IPS DF 6.9 (cell line): ENCODE data around the gene SGMS2.
"Not testable (repeated sequence)": the region's sequence is repeated elsewhere in the genome, so short reads cannot be mapped to it uniquely, and the experiment has no call there.

Experiments
- DNase-seq: peaks from one replicate; pipeline ENCODE4 v3.0.0-alpha.2; 2013; ENCODE audit warnings: low read depth, low spot score
- H3K27ac ChIP-seq: one replicate; pipeline ENCODE4 v1.5.1; 2013; ENCODE audit warnings: low read length, control low read depth
- H3K27me3 ChIP-seq: 2 replicates; pipeline ENCODE4 v1.6.1; 2013; ENCODE audit warnings: mild to moderate bottlenecking, low read length; ENCODE audit not compliant: control insufficient read depth, insufficient read depth
- H3K36me3 ChIP-seq: 2 replicates; pipeline ENCODE4 v1.6.1; 2013; ENCODE audit warnings: low read length; ENCODE audit not compliant: control insufficient read depth, insufficient read depth
- H3K4me1 ChIP-seq: 2 replicates; pipeline ENCODE4 v1.6.1; 2013; ENCODE audit warnings: low read length; ENCODE audit not compliant: control insufficient read depth, insufficient read depth
- H3K4me3 ChIP-seq: 2 replicates; pipeline ENCODE4 v1.5.1; 2013; ENCODE audit warnings: mild to moderate bottlenecking, low read length
- H3K9me3 ChIP-seq: 2 replicates; pipeline ENCODE4 v1.6.1; 2013; ENCODE audit warnings: low read length, inconsistent platforms; ENCODE audit not compliant: control insufficient read depth, insufficient read depth
- WGBS: extraction: QIAGEN DNeasy Blood & Tissue Kit; methylation state at CpG from one replicate; pipeline ENCODE4 v1.1.7; 2013; ENCODE audit warnings: mixed read lengths, missing lambda C conversion rate; ENCODE audit not compliant: insufficient read length, insufficient coverage; 5-methylcytosine and 5-hydroxymethylcytosine counted together

Gene SGMS2

GRCh38 chr4:107906458-107907100, 81.8 kb downstream of the SGMS2 start:
- WGBS = no CpG with 5 or more reads among the region's 4 CpGs
- Histone ChIP-seq H3K36me3 (no peaks in the 10 kb centered on the region), H3K27ac (no peak overlapping the region), H3K4me3 (no peak overlapping the region), H3K27me3 (no peaks in the 10 kb centered on the region), H3K4me1 (no peaks in the 10 kb centered on the region), H3K9me3 (no peaks in the 10 kb centered on the region)
- DNase-seq = no peak

- no peaks in the 10 kb centered on the region for H3K27me3 ChIP-seq
- no peaks in the 10 kb centered on the region for H3K36me3 ChIP-seq
- no CpG with 5 or more reads among the region's 7 CpGs for WGBS
- no peaks in the 10 kb centered on the region for H3K4me1 ChIP-seq
- H3K4me3 ChIP-seq = no peak overlapping the region
- H3K27ac ChIP-seq = no peak overlapping the region
- DNase-seq = no peak
- no peaks in the 10 kb centered on the region for H3K9me3 ChIP-seq
These were observed 83.6 kb downstream of the SGMS2 start for GRCh38 chr4:107908377-107908776.

- no peak overlapping the region for H3K4me3 ChIP-seq
- no CpG with 5 or more reads among the region's 2 CpGs for WGBS
These were observed 88.7 kb downstream of the SGMS2 start for GRCh38 chr4:107913283-107913899.

GRCh38 chr4:107915220-107915619, 90.5 kb downstream of the SGMS2 start:
- H3K27me3 ChIP-seq = no peaks in the 10 kb centered on the region
- no CpG with 5 or more reads among the region's 1 CpG for WGBS
- H3K36me3 ChIP-seq = no peaks in the 10 kb centered on the region
- H3K27ac ChIP-seq = no peak overlapping the region
- H3K9me3 ChIP-seq = no peaks in the 10 kb centered on the region
- no peak for DNase-seq
- no peak overlapping the region for H3K4me3 ChIP-seq
- no peaks in the 10 kb centered on the region for H3K4me1 ChIP-seq

More at GRCh38 chr4:107913283-107913899, 88.7 kb downstream of the SGMS2 start:
- no peaks in the 10 kb centered on the region for H3K4me1 ChIP-seq
- H3K36me3 ChIP-seq = no peaks in the 10 kb centered on the region
- no peak for DNase-seq
- H3K27me3 ChIP-seq = no peaks in the 10 kb centered on the region
- H3K9me3 ChIP-seq = no peaks in the 10 kb centered on the region
- no peak overlapping the region for H3K27ac ChIP-seq

GRCh38 chr4:107916623-107917022, 91.9 kb downstream of the SGMS2 start:
- no peaks in the 10 kb centered on the region for H3K36me3 ChIP-seq
- no peaks in the 10 kb centered on the region for H3K4me1 ChIP-seq
- no peaks in the 10 kb centered on the region for H3K9me3 ChIP-seq
- H3K27me3 ChIP-seq = no peaks in the 10 kb centered on the region
- H3K27ac ChIP-seq = no peak overlapping the region
- DNase-seq = no peak
- no peak overlapping the region for H3K4me3 ChIP-seq

- Histone ChIP-seq H3K9me3 (no peaks in the 10 kb centered on the region), H3K36me3 (no peaks in the 10 kb centered on the region), H3K4me1 (no peaks in the 10 kb centered on the region), H3K4me3 (no peak overlapping the region), H3K27ac (no peak overlapping the region), H3K27me3 (no peaks in the 10 kb centered on the region)
- no peak for DNase-seq
- WGBS = no CpG with 5 or more reads among the region's 2 CpGs
These were observed 92.8 kb downstream of the SGMS2 start for GRCh38 chr4:107917500-107917899.

- Histone ChIP-seq H3K4me1 (no peaks in the 10 kb centered on the region), H3K9me3 (no peaks in the 10 kb centered on the region), H3K36me3 (no peaks in the 10 kb centered on the region), H3K27me3 (no peaks in the 10 kb centered on the region), H3K27ac (no peak overlapping the region), H3K4me3 (no peak overlapping the region)
- DNase-seq = no peak
- no CpG with 5 or more reads among the region's 4 CpGs for WGBS
These were observed 98.0 kb downstream of the SGMS2 start for GRCh38 chr4:107922486-107923473.

- H3K4me1 ChIP-seq, H3K4me3 ChIP-seq, H3K27me3 ChIP-seq, H3K27ac ChIP-seq, DNase-seq, H3K9me3 ChIP-seq, H3K36me3 ChIP-seq: not testable (repeated sequence)
These were observed 101.0 kb downstream of the SGMS2 start for GRCh38 chr4:107925713-107926112.

- not testable (repeated sequence) for H3K4me1 ChIP-seq, H3K27ac ChIP-seq, H3K9me3 ChIP-seq, H3K27me3 ChIP-seq, H3K36me3 ChIP-seq, DNase-seq, H3K4me3 ChIP-seq
- WGBS = no CpG with 5 or more reads among the region's 4 CpGs
These were observed 102.1 kb downstream of the SGMS2 start for GRCh38 chr4:107926875-107927274.

GRCh38 chr4:107930821-107931774, 106.4 kb downstream of the SGMS2 start, which contains the start of gene CYP2U1:
TSS of gene CYP2U1 (plus strand) at chr4:107931549. CDS start at chr4:107931644, 95 bp downstream.
- DNase-seq = peak; percentile 43
- Histone ChIP-seq H3K4me1 (0 out of 2 replicates have a peak, but pooled peaks cover 1% of the 10 kb centered on the region), H3K27me3 (peaks cover 2% of the 10 kb centered on the region; the same call in 1 of the 2 replicates), H3K27ac (no peak within 1 kb of the TSS), H3K36me3 (no peaks in the 10 kb centered on the region), H3K9me3 (no peaks in the 10 kb centered on the region), H3K4me3 (peak within 1 kb of the TSS; percentile 42; the same call in 1 of the 2 replicates)
- WGBS = no CpG with 5 or more reads among the region's 78 CpGs
